Hypothalamus (tissue), 51 donors: ENCODE measurements around the gene TMEM225B.
"Not testable (repeated sequence)": the region's sequence is repeated elsewhere in the genome, so short reads cannot be mapped to it uniquely, and the experiment has no call there.

Experiments used
- DNase-seq, 51 donors: peaks; one replicate each; lab custom pipeline; 2025; lab: John Stamatoyannopoulos, UW

TMEM225B gene

DNA sequence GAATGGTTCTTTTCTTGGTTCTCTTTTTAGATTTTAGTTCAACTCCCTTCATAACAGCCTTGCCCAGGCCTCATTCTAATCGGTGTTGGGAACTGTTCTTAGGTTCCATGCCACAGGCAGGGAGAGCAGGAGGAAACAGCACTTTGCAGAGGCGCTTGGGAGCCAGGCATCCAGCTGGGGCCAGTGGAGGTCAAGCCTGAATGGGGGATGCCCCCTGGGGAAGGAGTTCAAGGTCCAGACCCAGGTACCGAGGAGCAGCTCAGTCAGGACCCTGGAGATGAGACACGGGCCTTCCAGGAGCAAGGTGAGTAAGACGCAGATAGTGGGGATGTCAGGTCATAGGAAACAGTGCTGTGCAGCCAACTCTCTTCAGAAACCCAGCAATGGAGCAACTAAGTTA is 23.2 kb downstream of the TMEM225B start:
- no peak for DNase-seq

DNA sequence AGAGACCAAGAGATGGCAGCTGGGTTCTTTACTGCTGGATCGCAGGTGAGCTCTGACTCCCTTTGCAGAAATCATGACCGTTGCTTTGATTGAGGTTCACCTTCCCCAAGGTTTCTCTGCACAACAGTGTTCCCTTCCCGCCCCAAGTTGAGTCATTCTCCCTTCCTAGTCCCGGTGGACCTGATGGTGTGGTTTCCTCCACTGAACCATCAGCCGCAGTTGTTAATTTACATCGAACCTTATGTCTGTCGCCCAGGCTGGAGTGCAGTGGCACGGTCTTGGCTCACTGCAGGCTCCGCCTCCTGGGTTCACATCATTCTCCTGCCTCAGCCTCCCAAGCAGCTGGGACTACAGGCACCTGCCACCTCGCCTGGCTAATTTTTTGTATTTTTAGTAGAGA is 24.5 kb downstream of the TMEM225B start:
- no peak for DNase-seq

DNA sequence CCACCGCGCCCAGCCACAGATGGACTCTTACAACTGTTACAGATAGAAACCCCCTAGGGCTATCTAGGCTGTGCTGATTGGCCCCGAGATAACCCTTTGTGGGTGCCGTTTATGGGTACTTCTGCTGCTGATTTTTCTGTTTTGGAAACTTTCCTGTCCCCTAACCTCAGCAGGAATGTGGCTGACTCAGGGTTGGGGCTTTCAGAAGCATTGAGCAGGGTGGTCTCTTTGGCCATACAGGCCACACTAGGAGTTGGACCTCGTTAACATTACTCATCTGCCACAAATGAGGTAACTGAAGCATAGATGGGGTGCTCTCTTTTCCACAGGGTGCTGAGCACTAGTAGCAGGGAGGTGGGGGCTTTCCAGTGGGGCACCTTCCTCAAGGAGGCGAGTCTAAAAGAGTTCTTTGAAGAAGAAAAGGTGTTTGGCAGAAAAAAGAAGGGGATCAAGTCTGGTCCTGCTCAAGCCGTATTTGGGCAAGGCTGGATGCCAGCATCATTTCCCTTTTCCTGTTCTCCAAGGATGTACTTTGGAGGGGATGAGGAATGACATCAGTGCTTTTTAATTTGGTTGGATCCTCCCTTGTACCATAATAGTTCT is 25.1 kb downstream of the TMEM225B start:
- no peak for DNase-seq

DNA sequence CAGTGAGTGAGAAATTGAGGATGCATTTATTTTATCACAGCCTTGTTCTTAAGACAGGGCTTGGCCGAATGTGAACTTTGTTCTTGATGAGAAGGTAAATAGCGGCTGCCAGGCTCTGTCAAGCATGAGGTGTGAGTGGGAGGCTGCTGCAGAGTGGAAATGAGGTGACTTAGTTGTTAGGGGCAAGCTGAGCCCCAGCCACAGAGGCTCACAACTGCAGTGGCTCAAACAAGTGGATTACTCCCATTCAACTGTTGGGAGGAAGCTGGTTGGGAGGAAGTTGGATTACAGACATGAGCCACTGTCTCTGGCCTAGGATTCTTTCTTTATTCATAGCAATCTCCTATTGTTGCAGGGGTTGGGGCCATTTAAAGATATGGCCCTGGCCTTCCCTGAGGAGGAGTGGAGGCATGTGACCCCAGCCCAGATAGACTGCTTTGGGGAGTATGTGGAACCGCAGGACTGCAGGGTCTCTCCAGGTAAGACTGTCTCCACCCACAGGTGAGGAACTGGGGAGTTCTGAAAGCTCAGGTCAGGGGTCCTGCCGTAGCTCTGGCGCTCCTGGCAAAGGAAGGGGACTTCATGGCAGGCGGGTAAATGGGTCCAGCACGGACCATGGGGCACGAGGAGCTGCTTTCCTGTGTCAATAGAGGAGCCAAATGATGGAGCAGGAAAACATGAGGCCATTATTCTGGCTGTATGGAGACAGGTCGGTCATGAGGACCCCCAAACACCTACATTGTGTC is 25.8 kb downstream of the TMEM225B start:
- DNase-seq = no peak

DNA sequence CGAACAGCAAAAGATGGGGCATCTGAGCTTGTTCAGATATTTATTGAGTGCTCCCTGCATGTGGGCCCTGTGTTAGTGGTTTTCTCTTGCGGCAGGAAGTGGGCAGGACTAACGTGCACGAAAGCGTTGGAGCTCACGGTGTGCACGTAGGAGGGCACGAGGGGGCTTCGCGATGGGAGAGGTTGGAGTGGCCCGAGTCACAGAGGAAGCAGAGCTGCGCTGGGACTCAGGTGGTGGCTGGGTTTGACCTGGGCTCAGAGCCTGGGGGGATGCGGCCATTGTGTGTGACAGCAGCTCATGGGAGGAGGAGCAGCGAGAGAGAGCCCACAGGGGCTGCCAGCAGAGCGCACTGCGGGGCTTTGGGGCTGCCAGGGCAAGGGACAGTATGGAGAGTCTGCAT is 26.4 kb downstream of the TMEM225B start:
- no peak for DNase-seq

DNA sequence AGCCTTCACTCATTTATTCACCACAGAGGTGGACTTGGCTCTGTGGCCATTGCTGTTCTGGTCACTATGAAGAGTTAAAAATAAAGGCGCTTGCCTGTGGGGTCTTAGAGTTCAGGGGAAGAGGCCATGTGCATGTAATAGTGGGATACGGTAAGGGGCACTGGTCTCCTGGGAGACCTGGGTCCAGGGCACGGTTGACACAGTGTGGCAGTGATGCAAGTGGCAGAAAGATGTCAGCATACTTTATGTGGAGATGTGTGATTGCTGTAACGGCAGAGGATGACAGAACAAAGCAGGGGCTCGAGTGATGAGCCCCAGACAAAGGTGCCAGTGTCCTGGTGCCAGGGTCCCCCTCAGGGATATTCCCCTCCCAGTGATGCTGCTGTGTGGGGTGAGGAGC is 27.3 kb downstream of the TMEM225B start:
- no peak for DNase-seq

DNA sequence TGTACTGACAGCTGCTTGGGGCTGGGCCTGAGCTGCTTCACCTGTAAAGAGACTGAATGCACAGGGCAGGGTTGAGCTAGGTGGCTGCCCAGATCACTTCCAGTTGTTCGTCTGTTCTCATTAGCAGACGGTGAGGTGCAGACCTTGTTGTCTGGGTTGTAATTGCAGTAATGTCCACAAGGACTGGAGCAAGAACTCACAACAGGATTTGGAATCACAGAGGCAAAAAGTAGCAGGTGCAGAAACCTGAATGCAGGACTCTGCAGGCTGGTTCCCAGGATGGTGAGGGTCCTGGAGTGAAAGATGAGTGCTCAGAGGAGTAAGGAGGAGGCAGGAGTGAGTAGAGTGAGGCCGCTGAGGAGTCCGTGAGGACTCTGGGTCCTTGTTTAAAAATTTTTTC is 27.9 kb downstream of the TMEM225B start:
- DNase-seq = no peak

DNA sequence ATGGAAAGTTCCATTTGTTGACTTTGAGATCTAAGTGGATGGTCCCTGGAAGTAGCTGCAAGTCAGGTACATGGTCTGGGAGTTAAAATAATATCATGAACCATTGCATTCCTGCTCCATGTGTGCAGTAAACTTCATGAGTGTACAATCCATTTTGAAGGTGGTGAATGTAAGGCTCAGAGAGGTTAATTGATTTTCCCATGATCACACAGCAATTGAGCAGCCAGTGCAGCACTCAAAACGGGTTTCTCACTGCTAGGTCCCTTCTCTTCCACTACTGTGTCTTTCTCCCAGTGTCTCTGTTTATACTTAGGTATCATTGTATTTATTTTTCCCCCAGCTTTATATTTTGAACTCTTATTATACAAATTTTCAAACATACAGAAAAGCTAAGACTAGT is 28.6 kb downstream of the TMEM225B start:
- no peak for DNase-seq

DNA sequence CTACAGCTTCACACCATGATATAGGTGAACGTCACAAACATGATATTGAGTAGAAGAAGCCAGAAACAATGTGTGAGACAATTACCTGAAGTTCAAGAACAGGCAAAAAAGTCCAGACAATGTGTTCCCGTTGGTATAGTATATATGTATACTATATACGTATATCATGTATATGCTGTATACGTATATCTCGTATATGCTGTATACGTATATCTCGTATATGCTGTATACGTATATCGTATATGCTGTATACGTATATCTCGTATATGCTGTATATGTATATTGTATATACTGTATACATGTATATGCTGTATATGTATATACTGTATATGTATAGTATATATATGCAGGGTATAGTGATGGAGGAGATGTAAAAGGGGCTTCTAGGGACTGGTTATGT is 29.4 kb downstream of the TMEM225B start:
- DNase-seq = no peak

DNA sequence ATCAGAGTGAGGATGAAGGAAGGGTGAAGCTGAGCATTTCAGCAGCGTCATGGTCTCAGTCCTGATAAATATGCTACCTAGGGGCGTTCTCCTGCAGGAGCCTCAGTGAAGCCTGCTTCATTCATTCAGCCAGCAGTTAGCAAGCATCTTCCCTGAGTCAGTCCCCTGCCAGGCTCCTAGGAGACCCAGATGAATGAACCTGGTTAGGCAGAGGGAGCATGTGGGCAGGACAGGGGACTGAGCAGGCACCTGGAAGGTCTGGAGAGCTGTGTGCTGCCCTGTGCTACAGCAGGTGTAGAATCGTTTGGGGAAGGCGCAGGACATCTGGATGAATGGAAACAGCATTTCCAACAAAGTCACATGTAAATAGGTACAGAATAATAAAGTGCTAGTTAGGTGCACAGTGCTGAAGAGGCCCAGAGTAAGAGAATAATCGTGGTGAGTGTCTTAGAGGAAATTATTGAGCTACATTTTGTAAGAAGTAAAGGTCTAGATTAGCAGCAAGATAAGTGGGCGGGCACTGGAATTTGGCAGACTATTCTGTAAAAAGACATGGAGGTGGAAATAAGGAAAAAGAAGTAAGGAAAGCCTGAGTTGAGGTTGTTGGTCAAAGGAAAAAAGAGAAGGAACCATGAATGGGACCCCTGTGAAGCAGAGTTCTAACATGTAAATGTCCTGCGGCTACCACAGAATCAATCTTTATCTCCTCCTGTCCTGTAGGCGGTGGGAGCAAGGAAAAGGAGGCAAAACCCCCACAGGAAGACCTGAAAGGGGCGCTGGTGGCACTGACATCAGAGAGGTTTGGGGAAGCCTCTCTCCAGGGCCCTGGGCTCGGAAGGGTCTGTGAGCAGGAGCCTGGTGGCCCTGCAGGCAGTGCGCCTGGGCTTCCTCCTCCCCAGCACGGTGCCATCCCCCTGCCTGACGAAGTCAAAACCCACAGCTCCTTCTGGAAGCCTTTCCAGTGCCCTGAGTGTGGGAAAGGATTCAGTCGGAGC is 30.7 kb downstream of the TMEM225B start:
- peak in 1 of 51 donors; percentile 30 for DNase-seq

DNA sequence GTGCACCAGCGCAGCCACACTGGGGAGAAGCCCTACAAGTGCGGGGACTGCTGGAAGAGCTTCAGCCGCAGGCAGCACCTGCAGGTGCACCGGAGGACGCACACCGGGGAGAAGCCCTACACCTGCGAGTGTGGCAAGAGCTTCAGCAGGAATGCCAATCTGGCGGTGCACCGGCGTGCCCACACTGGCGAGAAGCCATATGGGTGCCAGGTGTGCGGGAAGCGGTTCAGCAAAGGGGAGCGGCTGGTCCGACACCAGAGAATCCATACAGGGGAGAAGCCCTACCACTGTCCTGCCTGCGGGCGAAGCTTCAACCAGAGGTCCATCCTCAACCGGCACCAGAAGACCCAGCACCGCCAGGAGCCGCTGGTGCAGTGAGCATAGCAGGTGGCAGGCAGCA is 31.6 kb downstream of the TMEM225B start:
- no peak for DNase-seq

DNA sequence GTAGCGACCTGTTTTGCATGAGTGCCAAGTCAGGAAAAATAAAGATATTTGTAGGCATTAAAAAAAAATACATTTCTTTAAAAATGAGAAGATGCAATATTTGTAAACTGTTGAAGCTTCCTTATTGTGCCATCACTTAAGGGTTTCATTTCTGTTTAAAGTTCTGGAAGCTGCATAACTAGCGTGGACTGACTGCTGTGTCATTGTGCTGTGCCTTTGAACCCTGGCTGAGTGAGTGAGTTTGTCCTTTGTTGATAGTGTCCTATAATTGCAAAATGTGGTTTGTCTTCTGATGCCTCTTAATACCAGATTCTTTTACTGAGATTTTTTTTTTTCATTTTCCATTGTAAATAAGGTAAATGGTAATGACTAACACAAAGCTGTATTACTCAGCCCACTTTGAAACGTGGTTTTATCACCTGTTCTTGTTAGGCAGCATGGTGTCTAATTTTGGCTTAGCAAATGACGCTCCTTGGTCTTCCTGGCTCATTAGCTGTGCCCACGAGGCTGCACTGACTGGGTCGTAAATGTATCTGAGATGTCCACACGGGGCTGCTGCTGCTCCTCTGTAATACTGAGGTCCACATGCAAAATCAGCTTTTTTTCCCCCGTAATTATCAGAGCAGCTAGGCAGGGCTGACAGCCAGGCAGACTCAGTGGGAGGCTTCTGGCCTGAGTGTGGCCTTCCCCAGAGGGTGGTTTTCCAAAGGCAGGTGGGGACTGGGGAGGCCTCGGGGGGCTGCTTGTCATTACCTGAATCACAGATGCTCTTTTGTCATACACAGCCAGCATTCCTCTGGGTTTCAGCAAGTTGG is 33.4 kb downstream of the TMEM225B start:
- peak in 10 of 51 donors; percentile 2 to 25 (median 6) for DNase-seq

DNA sequence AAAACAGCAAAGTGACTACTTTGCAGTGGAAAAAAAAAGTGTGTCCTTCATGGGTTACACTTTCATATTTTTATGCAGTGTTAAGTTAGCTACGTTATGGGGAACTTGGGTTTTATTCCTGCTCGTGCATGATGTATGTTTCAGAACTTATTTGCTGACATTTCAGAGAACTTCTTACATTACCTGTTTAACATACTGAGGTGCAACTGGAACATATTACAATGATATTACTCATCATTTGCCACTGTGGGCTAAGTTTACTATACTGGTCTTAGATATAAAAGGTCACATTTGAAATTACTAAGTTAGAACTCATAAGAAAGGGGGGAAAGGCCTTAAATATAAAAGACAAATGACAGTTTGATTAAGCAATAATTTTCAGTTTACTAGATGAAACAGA is 39.3 kb downstream of the TMEM225B start:
- not testable (repeated sequence) for DNase-seq

DNA sequence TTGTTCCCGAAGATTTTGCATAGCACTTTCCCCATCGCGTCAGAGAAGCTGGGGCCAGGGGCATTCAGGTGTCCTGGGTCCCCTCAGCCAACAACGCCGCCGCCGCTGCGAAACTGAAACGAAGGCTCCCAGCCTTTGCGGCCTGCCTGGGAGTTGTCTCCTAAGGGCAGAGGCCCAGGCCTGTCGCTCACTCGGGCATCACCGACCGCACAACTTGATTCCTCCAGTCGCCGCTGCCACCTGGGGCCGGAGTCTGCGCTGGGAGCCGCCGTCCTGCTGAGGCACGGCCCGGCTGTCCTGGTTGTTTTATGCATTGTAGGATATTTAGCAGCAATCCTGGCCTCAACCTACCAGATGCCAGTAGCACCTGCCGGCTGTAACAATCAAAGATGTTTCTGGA is 40.7 kb downstream of the TMEM225B start:
- no peak for DNase-seq

DNA sequence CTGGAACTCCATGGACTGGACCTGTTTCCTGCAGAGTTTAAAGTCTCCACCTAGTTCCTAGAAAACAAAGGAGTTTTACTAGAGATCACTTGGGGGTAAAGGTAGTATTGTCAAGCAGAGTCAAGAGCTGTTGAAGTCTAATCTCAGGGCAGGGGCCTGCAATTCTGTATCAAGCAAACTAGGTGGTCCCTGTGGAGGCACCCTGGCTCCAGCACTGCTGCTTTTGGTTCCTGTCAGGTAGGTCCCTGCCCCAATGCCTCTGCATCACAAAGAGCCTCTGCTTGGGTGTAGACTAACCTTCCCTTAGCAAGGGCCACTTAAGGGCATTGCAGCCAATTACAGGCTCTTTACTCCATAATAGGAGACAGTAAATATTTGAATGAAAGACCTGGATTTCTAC is 41.2 kb downstream of the TMEM225B start:
- DNase-seq = no peak

DNA sequence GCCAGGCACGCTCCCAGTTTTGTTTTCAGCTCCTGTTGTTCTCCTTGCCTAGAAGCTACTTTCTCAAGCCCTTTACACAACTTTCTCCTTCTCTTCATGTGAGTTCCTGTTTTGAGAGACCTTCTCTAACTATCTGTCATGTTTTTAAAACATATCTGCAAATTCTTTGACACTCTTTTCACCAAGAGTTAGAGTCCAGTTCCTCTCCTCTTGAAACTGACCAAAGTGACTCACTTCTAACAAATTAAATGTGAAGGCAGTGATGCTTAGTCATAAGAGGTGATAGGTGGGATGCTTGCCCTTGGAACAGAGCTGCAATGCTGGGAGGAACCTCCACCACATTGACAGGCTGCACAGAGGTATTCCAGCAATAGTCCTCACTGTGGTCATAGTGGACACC is 44.0 kb downstream of the TMEM225B start:
- DNase-seq = no peak

DNA sequence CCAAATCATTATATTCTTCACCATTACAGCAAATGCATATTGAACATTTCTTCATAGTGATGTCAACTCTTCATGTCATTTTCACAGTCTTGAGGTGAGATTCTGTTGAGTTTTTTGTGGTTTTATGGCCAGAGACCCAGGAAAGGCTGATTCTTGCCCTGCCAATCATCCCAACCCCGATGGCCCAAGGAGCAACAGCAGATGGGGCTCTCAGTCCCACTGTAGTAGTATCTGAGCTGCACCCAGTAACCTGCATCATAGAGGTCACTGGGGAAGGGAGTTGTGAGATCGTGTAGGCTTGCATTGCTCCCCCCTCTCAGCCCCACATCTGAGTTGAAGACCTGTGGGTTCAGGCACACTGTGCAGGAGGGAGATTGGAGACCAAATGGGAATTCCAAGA is 45.4 kb downstream of the TMEM225B start:
- no peak for DNase-seq

DNA sequence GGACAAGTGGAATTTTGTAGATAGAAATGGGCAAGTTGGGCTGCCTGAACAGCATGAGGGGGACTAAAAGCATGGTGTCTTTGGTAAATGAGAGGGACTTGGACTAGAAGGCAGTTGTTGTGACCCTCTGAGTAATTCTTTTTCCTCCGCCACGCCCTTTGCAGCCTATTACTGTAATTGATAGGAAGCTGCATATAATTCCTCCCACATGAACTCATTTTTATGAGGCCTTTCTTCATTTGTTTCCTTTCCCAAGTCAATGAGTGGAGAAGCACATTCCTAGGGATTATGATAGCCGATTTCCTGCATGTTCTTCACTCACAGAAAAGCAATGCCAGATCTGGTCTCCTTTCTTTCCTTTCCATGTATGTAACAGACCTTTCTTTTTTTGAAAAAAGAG is 46.4 kb downstream of the TMEM225B start:
- DNase-seq = no peak

DNA sequence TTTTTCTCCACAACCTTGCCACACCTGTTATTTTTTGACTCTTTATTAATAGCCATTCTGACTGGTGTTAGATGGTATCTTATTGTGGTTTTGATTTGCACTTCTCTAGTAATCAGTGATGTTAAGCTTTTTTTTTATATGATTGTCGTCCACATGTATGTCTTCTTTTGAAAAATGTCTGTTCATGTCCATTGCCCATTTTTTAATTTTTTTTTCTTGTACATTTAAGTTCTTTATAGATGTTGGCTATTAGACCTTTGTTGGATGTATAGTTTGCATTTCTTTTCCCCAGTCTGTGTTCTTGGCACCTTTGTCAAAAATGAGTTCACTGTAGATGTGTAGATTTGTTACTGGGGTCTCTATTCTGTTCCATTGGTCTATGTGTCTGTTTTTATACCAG is 47.5 kb downstream of the TMEM225B start:
- no peak for DNase-seq

DNA sequence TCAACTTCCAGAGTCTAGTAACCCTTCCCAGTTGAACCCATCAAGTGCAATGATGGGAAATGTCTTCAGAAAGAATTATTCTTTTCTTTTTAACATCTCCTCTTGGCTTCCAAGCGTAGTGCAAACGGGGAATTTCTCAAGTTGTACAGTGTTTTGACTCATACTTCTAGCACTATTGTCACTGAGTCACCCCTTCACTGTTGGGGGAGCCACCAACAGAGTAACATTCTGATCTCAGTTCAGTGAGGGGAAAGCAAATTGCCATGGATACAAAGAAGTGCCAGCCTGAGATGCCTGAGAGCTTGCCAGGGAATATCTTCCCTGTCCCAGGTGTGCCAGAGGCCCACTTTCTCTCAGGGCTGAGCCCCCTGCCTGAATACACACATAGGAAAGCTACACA is 50.8 kb downstream of the TMEM225B start:
- peak in 2 of 51 donors; percentile 4 to 32 for DNase-seq

DNA sequence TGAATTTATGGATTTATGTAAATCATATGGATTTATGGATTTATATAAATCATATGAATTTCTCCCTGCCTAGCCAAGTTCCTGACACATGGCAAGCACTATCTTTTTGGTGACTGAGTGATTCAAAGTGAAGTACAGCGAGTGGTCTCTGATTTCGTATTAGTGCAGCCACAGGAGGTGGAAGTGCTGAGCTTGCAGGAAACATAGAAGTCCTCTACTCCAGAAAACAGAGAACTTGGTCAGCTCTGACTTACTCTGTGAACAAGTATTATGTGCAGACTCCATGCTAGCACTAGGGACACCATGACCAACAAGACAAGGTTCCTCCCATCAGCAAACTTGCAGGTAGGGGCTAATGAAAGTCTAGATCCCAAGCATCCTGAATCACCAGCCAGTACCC is 53.2 kb downstream of the TMEM225B start:
- no peak for DNase-seq
